A549 (cell line): ENCODE data around the gene SSR3.

Experiments used
- MAX ChIP-seq: IDR thresholded peaks from 2 replicates; pipeline ENCODE4 v1.6.1; 2012
- POLR2A ChIP-seq: IDR thresholded peaks from 2 replicates; pipeline ENCODE4 v1.6.1; 2012; ENCODE audit warnings: mild to moderate bottlenecking, low read length
- RFX5 ChIP-seq: fragments of 450-650 bp; IDR thresholded peaks from 2 replicates; pipeline ENCODE4 v1.7.1; 2014; ENCODE audit warnings: antibody characterized with exemption, mild to moderate bottlenecking, moderate library complexity
- TF ChIP-seq, protein P1 (sequence below): fragments of >200 bp; sonication (Bioruptor Twin); formaldehyde crosslinking; IDR thresholded peaks from 3 replicates; pipeline ENCODE4 v1.5.1; 2016

DNA sequence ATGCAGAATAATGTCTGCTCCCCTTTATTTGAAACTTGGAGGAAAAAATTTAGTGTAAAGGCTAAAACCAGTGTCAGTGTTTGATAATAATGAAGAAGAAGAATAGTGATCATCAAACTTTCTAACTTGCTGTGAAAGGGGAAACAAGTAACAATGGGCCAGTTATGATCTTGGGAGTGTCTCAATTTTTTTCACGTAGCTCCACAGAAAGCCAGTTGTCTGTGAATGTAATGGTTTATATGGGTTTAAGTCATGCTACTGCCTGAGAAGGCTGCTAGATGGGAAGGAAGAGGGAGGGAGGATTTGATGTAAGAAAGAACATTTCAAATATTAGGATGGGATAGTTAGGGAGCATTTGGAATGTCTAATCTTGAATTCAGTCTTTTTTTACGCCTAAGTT, 21.1 kb upstream of the SSR3 start:
- TF ChIP-seq, protein P1, sequence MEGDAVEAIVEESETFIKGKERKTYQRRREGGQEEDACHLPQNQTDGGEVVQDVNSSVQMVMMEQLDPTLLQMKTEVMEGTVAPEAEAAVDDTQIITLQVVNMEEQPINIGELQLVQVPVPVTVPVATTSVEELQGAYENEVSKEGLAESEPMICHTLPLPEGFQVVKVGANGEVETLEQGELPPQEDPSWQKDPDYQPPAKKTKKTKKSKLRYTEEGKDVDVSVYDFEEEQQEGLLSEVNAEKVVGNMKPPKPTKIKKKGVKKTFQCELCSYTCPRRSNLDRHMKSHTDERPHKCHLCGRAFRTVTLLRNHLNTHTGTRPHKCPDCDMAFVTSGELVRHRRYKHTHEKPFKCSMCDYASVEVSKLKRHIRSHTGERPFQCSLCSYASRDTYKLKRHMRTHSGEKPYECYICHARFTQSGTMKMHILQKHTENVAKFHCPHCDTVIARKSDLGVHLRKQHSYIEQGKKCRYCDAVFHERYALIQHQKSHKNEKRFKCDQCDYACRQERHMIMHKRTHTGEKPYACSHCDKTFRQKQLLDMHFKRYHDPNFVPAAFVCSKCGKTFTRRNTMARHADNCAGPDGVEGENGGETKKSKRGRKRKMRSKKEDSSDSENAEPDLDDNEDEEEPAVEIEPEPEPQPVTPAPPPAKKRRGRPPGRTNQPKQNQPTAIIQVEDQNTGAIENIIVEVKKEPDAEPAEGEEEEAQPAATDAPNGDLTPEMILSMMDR, result no peak
- TF ChIP-seq POLR2A (no peak), RFX5 (no peak), MAX (no peak)
